Activated CD4-positive, alpha-beta T cell treated with anti-CD3 and anti-CD28 coated beads for 1 hour (primary cell): ENCODE measurements around the gene ANO5.

ENCODE experiments used
- DNase-seq: peaks from one replicate; pipeline ENCODE4 v3.0.0-alpha.2; 2020

Gene ANO5, protein sequence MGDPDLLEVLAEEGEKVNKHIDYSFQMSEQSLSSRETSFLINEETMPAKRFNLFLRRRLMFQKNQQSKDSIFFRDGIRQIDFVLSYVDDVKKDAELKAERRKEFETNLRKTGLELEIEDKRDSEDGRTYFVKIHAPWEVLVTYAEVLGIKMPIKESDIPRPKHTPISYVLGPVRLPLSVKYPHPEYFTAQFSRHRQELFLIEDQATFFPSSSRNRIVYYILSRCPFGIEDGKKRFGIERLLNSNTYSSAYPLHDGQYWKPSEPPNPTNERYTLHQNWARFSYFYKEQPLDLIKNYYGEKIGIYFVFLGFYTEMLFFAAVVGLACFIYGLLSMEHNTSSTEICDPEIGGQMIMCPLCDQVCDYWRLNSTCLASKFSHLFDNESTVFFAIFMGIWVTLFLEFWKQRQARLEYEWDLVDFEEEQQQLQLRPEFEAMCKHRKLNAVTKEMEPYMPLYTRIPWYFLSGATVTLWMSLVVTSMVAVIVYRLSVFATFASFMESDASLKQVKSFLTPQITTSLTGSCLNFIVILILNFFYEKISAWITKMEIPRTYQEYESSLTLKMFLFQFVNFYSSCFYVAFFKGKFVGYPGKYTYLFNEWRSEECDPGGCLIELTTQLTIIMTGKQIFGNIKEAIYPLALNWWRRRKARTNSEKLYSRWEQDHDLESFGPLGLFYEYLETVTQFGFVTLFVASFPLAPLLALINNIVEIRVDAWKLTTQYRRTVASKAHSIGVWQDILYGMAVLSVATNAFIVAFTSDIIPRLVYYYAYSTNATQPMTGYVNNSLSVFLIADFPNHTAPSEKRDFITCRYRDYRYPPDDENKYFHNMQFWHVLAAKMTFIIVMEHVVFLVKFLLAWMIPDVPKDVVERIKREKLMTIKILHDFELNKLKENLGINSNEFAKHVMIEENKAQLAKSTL

GRCh38 chr11:22192642-22193347, at the start of gene ANO5:
Gene ANO5 (plus strand): TSS chr11:22193085. CDS start chr11:22193493, 408 bp downstream.
- no peak for DNase-seq

- DNase-seq, result no peak
These were observed 41.2 kb upstream of the ANO5 start for GRCh38 chr11:22151649-22152197.

- no peak for DNase-seq
These were observed 35.4 kb upstream of the ANO5 start for GRCh38 chr11:22157531-22157930.

- no peak for DNase-seq
These were observed 31.4 kb upstream of the ANO5 start for GRCh38 chr11:22161489-22161888.

GRCh38 chr11:22162756-22163155, 30.1 kb upstream of the ANO5 start:
- DNase-seq, result no peak

DNA sequence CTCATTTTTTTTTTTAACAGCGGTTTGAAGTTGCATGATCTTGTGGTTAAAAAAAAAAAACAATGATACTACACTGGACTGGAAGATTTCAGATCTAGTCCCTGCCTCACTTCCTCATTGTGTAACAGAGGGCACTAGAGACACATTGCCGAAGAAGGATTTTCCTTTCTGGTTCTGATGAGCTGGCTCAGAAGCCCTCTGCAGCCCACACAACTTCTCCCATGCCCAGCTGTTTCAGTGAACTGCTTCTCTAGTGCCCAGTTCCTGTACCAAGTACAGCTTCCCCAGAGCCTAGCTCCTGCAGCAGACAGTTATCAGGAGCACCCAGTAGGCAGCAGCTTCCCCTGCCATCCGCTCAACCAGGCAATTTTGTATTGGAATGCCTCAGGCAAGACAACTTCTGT, 29.5 kb upstream of the ANO5 start:
- DNase-seq, result no peak

- DNase-seq, result no peak
These were observed 27.8 kb upstream of the ANO5 start for GRCh38 chr11:22165087-22165486.

GRCh38 chr11:22165759-22166513, 26.9 kb upstream of the ANO5 start:
- DNase-seq, result no peak

GRCh38 chr11:22169833-22170232, 23.1 kb upstream of the ANO5 start:
- no peak for DNase-seq

- no peak for DNase-seq
These were observed 19.4 kb upstream of the ANO5 start for GRCh38 chr11:22173532-22173931.

GRCh38 chr11:22177186-22177585, 15.7 kb upstream of the ANO5 start:
- no peak for DNase-seq

DNA sequence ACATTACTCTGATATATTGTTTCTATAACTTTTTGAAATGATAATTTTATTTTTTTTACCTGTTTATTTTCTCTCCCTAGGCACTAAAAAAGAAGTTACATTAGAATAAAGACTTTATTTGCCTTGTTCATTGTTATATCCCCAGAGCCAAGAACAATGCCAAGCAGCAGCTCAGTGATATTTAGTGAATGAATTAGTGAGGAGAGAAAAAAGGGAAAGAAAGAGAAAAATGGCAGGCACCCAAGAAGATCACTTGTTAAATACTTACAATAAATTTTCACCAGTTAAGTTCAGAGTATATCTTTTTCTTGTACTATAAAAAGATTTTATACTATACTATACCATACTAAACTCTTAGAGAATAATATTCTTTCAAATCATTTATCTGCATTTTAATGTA, 13.3 kb upstream of the ANO5 start:
- no peak for DNase-seq

- no peak for DNase-seq
These were observed 12.8 kb upstream of the ANO5 start for GRCh38 chr11:22180131-22180530.

DNA sequence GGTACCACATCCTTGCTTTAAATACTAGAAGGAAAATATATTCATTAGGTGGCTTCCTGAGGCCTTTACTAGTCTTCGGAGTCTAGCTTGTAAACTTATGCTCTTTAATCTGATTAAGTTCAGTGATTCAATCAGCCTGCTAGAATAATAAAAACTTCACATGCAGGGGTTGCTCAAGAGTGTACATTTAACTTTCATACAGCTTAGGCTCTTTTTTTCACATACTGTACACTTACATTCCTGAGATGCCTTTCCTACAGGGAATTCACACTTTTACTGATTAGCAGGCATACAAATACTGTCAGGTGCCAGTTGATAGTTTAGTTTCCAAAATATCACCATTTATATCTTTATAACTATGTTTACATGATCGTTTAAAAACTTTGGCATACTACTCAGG, 3.2 kb upstream of the ANO5 start:
- DNase-seq, result no peak

GRCh38 chr11:22190827-22191463, 1.9 kb upstream of the ANO5 start:
- no peak for DNase-seq

DNA sequence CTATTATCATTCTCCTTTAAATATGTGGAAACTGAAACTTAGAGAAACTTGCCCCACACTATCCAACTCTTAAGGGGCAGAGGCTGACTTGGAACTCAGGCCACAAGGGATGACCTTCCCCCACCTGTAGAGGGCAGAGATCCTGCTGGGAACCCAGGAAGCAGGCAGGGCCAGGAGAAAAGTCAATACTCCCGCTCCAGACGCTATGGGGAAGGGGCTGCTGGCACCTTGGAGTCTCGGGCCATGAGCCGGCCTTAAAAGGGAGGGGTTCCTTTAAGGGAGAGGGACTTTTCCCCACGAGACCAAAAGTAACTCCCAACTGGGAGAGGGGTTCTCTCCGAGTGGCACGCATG, 620 bp upstream of the ANO5 start:
- no peak for DNase-seq

DNA sequence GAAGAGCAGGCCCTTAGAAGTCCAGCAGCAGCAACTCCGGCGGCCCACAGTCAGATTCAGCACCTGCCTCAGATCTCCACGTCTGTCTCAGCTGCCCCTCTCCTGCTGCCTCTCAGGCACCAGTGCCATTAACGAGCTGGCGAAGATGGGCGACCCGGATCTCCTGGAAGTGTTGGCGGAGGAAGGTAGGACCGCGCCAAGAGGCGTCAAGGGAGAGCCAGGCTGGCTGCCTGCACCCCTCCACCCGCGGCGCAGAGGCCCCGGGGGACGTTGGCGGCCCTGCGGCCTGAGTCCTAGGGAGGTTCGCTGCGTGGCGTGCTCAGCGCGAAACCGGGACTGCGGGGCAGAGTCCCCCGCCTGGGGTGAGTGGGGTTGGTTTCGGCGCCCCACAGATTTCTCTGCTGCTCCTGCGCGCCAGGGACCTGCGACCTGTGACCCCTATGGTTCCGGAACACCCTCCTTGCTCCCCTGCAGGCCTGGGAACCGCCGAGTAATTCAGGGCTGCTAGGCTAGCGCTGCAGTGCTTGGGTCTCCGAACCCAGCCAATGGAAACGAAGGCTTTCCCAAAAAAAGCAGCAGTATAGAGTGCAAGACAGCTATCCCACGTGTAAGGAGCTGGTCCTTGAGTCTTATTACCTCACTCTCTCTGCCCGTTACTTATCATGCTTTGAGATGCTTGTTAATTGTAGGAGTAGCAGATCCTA, 615 bp downstream of the ANO5 start:
- DNase-seq, result no peak

- no peak for DNase-seq
These were observed 1.4 kb downstream of the ANO5 start for GRCh38 chr11:22194306-22194705.

DNA sequence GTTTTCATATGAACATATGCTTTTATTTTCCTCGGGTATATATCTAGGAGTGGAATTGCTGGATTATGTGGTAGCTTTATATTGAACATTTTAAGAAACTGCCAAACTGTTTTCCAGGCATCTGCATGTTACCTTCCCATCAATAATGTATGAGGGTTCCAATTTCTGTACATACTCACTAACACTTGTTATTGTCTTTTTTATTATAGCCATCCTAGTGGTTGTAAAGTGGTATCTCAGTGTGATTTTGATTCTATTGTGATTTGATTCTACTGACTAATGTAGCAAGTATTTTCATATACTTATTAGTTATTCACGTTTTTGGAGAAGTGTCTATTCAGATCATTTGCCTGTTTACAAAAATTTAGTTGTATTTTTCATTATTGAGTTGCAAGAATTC, 2.0 kb downstream of the ANO5 start:
- DNase-seq, result no peak

- DNase-seq, result no peak
These were observed 4.5 kb downstream of the ANO5 start for GRCh38 chr11:22197139-22198005.
